Measurements from ENCODE around the gene ASB11.

Gene ASB11

GRCh38 chrX:15350329-15350996, 35.0 kb upstream of the ASB11 start:
- no peak overlapping the region for H3K23ac ChIP-seq (ENCODE audit: low read depth, low read length, poor library complexity)
- H3K18ac ChIP-seq (ENCODE audit: low read length) = no peak overlapping the region
- no peak overlapping the region for H2AK5ac ChIP-seq (ENCODE audit: low read depth, low read length)
- no peak overlapping the region for H3K9ac ChIP-seq (ENCODE audit: low read depth, low read length, poor library complexity)
- no peaks in the 10 kb centered on the region for H3K9me3 ChIP-seq (replicated peaks in 1 of 2; ENCODE audit: control insufficient read depth in 2 of 2, insufficient read depth in 1 of 2, low read depth in 1 of 2, low read length in 2 of 2)
- no peak overlapping the region for H3K27ac ChIP-seq (replicated peaks; ENCODE audit: low read length)
- no peak overlapping the region for H4K91ac ChIP-seq (ENCODE audit: low read depth, low read length, poor library complexity)
- no peaks in the 10 kb centered on the region for H3K4me1 ChIP-seq (ENCODE audit: control insufficient read depth in 2 of 2, insufficient read depth in 1 of 2, low read depth in 1 of 2, low read length in 2 of 2)
- WGBS, 2 donors (ENCODE audit: extremely low coverage in 2 of 2, insufficient read length in 2 of 2, insufficient replicate concordance in 1 of 2) = no CpG with 5 or more reads among the region's 8 CpGs
- no peaks in the 10 kb centered on the region for H3K27me3 ChIP-seq (ENCODE audit: control insufficient read depth in 3 of 3, insufficient read depth in 3 of 3, low read depth in 1 of 3, low read length in 3 of 3)
- H2BK15ac ChIP-seq (ENCODE audit: low read length) = no peak overlapping the region
- H3K4me3 ChIP-seq (ENCODE audit: low read length in 2 of 2) = no peak overlapping the region
- H3K14ac ChIP-seq (ENCODE audit: low read length) = no peak overlapping the region
- no peaks in the 10 kb centered on the region for H3K36me3 ChIP-seq (replicated peaks in 1 of 2; ENCODE audit: control insufficient read depth in 2 of 2, insufficient read depth in 2 of 2, low read length in 2 of 2)
- H3K4me2 ChIP-seq (ENCODE audit: insufficient read depth, low read length, poor library complexity, severe bottlenecking) = no peak overlapping the region
- H2BK120ac ChIP-seq (ENCODE audit: low read depth, low read length) = no peak overlapping the region
- H2BK5ac ChIP-seq (ENCODE audit: low read length) = no peak overlapping the region
- H2AFZ ChIP-seq (ENCODE audit: low read length) = no peak overlapping the region
- DNase-seq (ENCODE audit: low spot score) = no peak
- no peak overlapping the region for H3K4ac ChIP-seq (ENCODE audit: low read length)
- no peaks in the 10 kb centered on the region for H3K79me1 ChIP-seq (ENCODE audit: low read depth, low read length)
- no peak overlapping the region for H4K8ac ChIP-seq (ENCODE audit: low read depth, low read length)
- H2BK12ac ChIP-seq (ENCODE audit: low read length) = no peak overlapping the region

GRCh38 chrX:15349046-15349445, 33.6 kb upstream of the ASB11 start:
- H2BK12ac ChIP-seq (ENCODE audit: low read length) = no peak overlapping the region
- no peak overlapping the region for H3K4me2 ChIP-seq (ENCODE audit: insufficient read depth, low read length, poor library complexity, severe bottlenecking)
- no peak overlapping the region for H3K9ac ChIP-seq (ENCODE audit: low read depth, low read length, poor library complexity)
- H2AK5ac ChIP-seq (ENCODE audit: low read depth, low read length) = no peak overlapping the region
- no peak overlapping the region for H2BK120ac ChIP-seq (ENCODE audit: low read depth, low read length)
- WGBS, 2 donors (ENCODE audit: extremely low coverage in 2 of 2, insufficient read length in 2 of 2, insufficient replicate concordance in 1 of 2) = no CpG with 5 or more reads among the region's 2 CpGs
- no peak overlapping the region for H3K14ac ChIP-seq (ENCODE audit: low read length)
- H2BK15ac ChIP-seq (ENCODE audit: low read length) = no peak overlapping the region
- no peak overlapping the region for H3K18ac ChIP-seq (ENCODE audit: low read length)
- H3K4me1 ChIP-seq (ENCODE audit: control insufficient read depth in 2 of 2, insufficient read depth in 1 of 2, low read depth in 1 of 2, low read length in 2 of 2) = peaks cover 0 to 4% of the 10 kb centered on the region in 2 donors
- H4K8ac ChIP-seq (ENCODE audit: low read depth, low read length) = no peak overlapping the region
- H3K79me1 ChIP-seq (ENCODE audit: low read depth, low read length) = no peaks in the 10 kb centered on the region
- H3K23ac ChIP-seq (ENCODE audit: low read depth, low read length, poor library complexity) = no peak overlapping the region
- no peaks in the 10 kb centered on the region for H3K36me3 ChIP-seq (replicated peaks in 1 of 2; ENCODE audit: control insufficient read depth in 2 of 2, insufficient read depth in 2 of 2, low read length in 2 of 2)
- H3K27ac ChIP-seq (replicated peaks; ENCODE audit: low read length) = no peak overlapping the region
- no peak overlapping the region for H2BK5ac ChIP-seq (ENCODE audit: low read length)
- no peaks in the 10 kb centered on the region for H3K27me3 ChIP-seq (ENCODE audit: control insufficient read depth in 3 of 3, insufficient read depth in 3 of 3, low read depth in 1 of 3, low read length in 3 of 3)
- peak overlapping the region; percentile 53 for H2AFZ ChIP-seq (ENCODE audit: low read length)
- H3K9me3 ChIP-seq (replicated peaks in 1 of 2; ENCODE audit: control insufficient read depth in 2 of 2, insufficient read depth in 1 of 2, low read depth in 1 of 2, low read length in 2 of 2) = no peaks in the 10 kb centered on the region
- peak; percentile 46 for DNase-seq (ENCODE audit: low spot score)
- H3K4ac ChIP-seq (ENCODE audit: low read length) = no peak overlapping the region
- H3K4me3 ChIP-seq (ENCODE audit: low read length in 2 of 2) = no peak overlapping the region
- no peak overlapping the region for H4K91ac ChIP-seq (ENCODE audit: low read depth, low read length, poor library complexity)

- Histone ChIP-seq H3K4ac (ENCODE audit: low read length) (no peak overlapping the region), H3K9me3 (replicated peaks in 1 of 2; ENCODE audit: control insufficient read depth in 2 of 2, insufficient read depth in 1 of 2, low read depth in 1 of 2, low read length in 2 of 2) (no peaks in the 10 kb centered on the region), H4K8ac (ENCODE audit: low read depth, low read length) (no peak overlapping the region), H3K14ac (ENCODE audit: low read length) (no peak overlapping the region), H2BK12ac (ENCODE audit: low read length) (no peak overlapping the region), H3K27ac (replicated peaks; ENCODE audit: low read length) (no peak overlapping the region), H3K27me3 (ENCODE audit: control insufficient read depth in 3 of 3, insufficient read depth in 3 of 3, low read depth in 1 of 3, low read length in 3 of 3) (no peaks in the 10 kb centered on the region), H3K36me3 (replicated peaks in 1 of 2; ENCODE audit: control insufficient read depth in 2 of 2, insufficient read depth in 2 of 2, low read length in 2 of 2) (no peaks in the 10 kb centered on the region), H3K4me2 (ENCODE audit: insufficient read depth, low read length, poor library complexity, severe bottlenecking) (no peak overlapping the region), H4K91ac (ENCODE audit: low read depth, low read length, poor library complexity) (no peak overlapping the region), H3K79me1 (ENCODE audit: low read depth, low read length) (no peaks in the 10 kb centered on the region), H3K18ac (ENCODE audit: low read length) (no peak overlapping the region), H3K4me1 (ENCODE audit: control insufficient read depth in 2 of 2, insufficient read depth in 1 of 2, low read depth in 1 of 2, low read length in 2 of 2) (peaks cover 0 to 9% of the 10 kb centered on the region in 2 donors), H2AK5ac (ENCODE audit: low read depth, low read length) (no peak overlapping the region), H2BK5ac (ENCODE audit: low read length) (no peak overlapping the region), H2AFZ (ENCODE audit: low read length) (no peak overlapping the region), H2BK120ac (ENCODE audit: low read depth, low read length) (no peak overlapping the region), H3K4me3 (ENCODE audit: low read length in 2 of 2) (no peak overlapping the region), H3K9ac (ENCODE audit: low read depth, low read length, poor library complexity) (no peak overlapping the region), H2BK15ac (ENCODE audit: low read length) (no peak overlapping the region), H3K23ac (ENCODE audit: low read depth, low read length, poor library complexity) (no peak overlapping the region)
- no CpG with 5 or more reads among the region's 3 CpGs for WGBS, 2 donors (ENCODE audit: extremely low coverage in 2 of 2, insufficient read length in 2 of 2, insufficient replicate concordance in 1 of 2)
- no peak for DNase-seq (ENCODE audit: low spot score)
These were observed 30.5 kb upstream of the ASB11 start for GRCh38 chrX:15345976-15346375.

- no peak overlapping the region for H3K23ac ChIP-seq (ENCODE audit: low read depth, low read length, poor library complexity)
- no peak for DNase-seq (ENCODE audit: low spot score)
- no peaks in the 10 kb centered on the region for H3K9me3 ChIP-seq (replicated peaks in 1 of 2; ENCODE audit: control insufficient read depth in 2 of 2, insufficient read depth in 1 of 2, low read depth in 1 of 2, low read length in 2 of 2)
These were observed 28.7 kb upstream of the ASB11 start for GRCh38 chrX:15344106-15344505.

More at GRCh38 chrX:15344106-15344505, 28.7 kb upstream of the ASB11 start:
- Histone ChIP-seq H4K91ac (ENCODE audit: low read depth, low read length, poor library complexity) (no peak overlapping the region), H3K18ac (ENCODE audit: low read length) (no peak overlapping the region), H2BK5ac (ENCODE audit: low read length) (no peak overlapping the region), H2AK5ac (ENCODE audit: low read depth, low read length) (no peak overlapping the region), H3K36me3 (replicated peaks in 1 of 2; ENCODE audit: control insufficient read depth in 2 of 2, insufficient read depth in 2 of 2, low read length in 2 of 2) (no peaks in the 10 kb centered on the region), H2BK15ac (ENCODE audit: low read length) (no peak overlapping the region), H3K9ac (ENCODE audit: low read depth, low read length, poor library complexity) (no peak overlapping the region), H3K4me1 (ENCODE audit: control insufficient read depth in 2 of 2, insufficient read depth in 1 of 2, low read depth in 1 of 2, low read length in 2 of 2) (peaks cover 0 to 22% of the 10 kb centered on the region in 2 donors), H3K4ac (ENCODE audit: low read length) (no peak overlapping the region), H2BK12ac (ENCODE audit: low read length) (no peak overlapping the region), H3K4me3 (ENCODE audit: low read length in 2 of 2) (no peak overlapping the region), H3K4me2 (ENCODE audit: insufficient read depth, low read length, poor library complexity, severe bottlenecking) (no peak overlapping the region), H2BK120ac (ENCODE audit: low read depth, low read length) (no peak overlapping the region), H2AFZ (ENCODE audit: low read length) (no peak overlapping the region), H3K27ac (replicated peaks; ENCODE audit: low read length) (no peak overlapping the region), H3K27me3 (ENCODE audit: control insufficient read depth in 3 of 3, insufficient read depth in 3 of 3, low read depth in 1 of 3, low read length in 3 of 3) (no peaks in the 10 kb centered on the region), H3K14ac (ENCODE audit: low read length) (no peak overlapping the region), H4K8ac (ENCODE audit: low read depth, low read length) (no peak overlapping the region), H3K79me1 (ENCODE audit: low read depth, low read length) (no peaks in the 10 kb centered on the region)

Measured in neuronal stem cell (in vitro differentiated cells).